ENCODE data around the gene RAPGEF2. TPM values are rescaled to one million over a fixed set of nuclear protein-coding genes. Genes with fewer than 3 reads are reported as not detected.

RAPGEF2 gene
- total and polyA plus RNA-seq, 2 of the 8 experiments (the other 6 are each of a cell fraction or from before 2014, with no cell fraction given): 24.4 to 48.6 TPM

DNA sequence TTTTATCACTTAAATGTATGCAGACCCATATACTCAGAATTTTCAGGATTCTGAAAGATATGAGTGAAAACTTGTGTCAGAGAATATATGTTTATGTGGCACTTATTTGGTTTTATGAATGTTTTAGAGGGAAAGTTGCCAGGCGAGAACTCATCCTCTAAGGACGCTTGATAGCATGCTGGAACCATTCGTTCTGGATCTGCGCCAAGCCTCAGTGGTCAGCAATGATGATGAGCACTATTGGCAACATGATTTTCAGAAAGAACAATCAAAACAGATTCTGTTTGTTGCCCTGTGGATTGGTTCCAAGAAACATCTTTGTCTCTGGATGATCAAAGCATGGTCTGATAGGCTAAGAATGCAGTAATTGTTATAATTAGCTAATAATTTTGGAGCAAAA is 32.1 kb upstream of the RAPGEF2 start:
- Histone ChIP-seq H2BK5ac (ENCODE audit: low read depth, low read length) (no peak overlapping the region), H3K4ac (replicated peaks; ENCODE audit: insufficient read length, low read depth, low read length) (no peak overlapping the region), H2AFZ (ENCODE audit: low read length) (no peak overlapping the region), H3K9me3 (ENCODE audit: insufficient read depth in 2 of 2, low read depth in 1 of 2, low read length in 1 of 2) (no peaks in the 10 kb centered on the region), H4K8ac (ENCODE audit: extremely low read depth, insufficient read depth, low read length) (no peak overlapping the region), H3K27me3 (replicated peaks in 1 of 4; ENCODE audit: control insufficient read depth in 3 of 4, extremely low read depth in 1 of 4, insufficient read depth in 3 of 4, low read length in 3 of 4) (peaks cover 0 to 1% (median 0%) of the 10 kb centered on the region in 4 experiments; a peak in 1 of 7 replicates), H3K79me1 (ENCODE audit: low read depth, low read length) (no peaks in the 10 kb centered on the region), H2BK12ac (ENCODE audit: low read depth, low read length) (no peak overlapping the region), H2BK15ac (ENCODE audit: low read length) (no peak overlapping the region), H2AK5ac (ENCODE audit: low read depth, low read length) (no peak overlapping the region), H3K14ac (ENCODE audit: insufficient read length) (no peak overlapping the region), H4K91ac (replicated peaks; ENCODE audit: insufficient read length, low read length) (no peak overlapping the region), H3K4me1 (replicated peaks in 1 of 4; ENCODE audit: control insufficient read depth in 3 of 4, insufficient read depth in 4 of 4, low read length in 3 of 4) (peaks cover 0 to 16% (median 6%) of the 10 kb centered on the region in 4 experiments; a peak in 3 of 7 replicates), H3K23ac (ENCODE audit: insufficient read length) (no peak overlapping the region), H2BK120ac (replicated peaks; ENCODE audit: low read depth, low read length) (no peak overlapping the region), H3K27ac (ENCODE audit: low read depth, low read length) (no peak overlapping the region), H3K4me2 (ENCODE audit: insufficient read depth in 1 of 2, low read depth in 2 of 2, low read length in 2 of 2) (no peak overlapping the region), H3K56ac (replicated peaks; ENCODE audit: insufficient read length, low read depth, low read length) (no peak overlapping the region), H4K5ac (ENCODE audit: insufficient read length, low read depth, low read length) (no peak overlapping the region), H3K4me3 (ENCODE audit: extremely low read depth in 1 of 4, insufficient read depth in 2 of 4, low read depth in 3 of 4, low read length in 4 of 4) (no peak overlapping the region), H3K36me3 (ENCODE audit: control insufficient read depth in 2 of 4, insufficient read depth in 4 of 4, low read length in 3 of 4) (no peaks in the 10 kb centered on the region), H3K79me2 (ENCODE audit: control insufficient read depth in 1 of 2, insufficient read depth in 2 of 2, low read length in 2 of 2) (no peaks in the 10 kb centered on the region), H3K18ac (ENCODE audit: extremely low read depth, low read length) (no peak overlapping the region), H4K20me1 (replicated peaks in 1 of 2; ENCODE audit: control insufficient read depth in 1 of 2, insufficient read depth in 2 of 2, low read length in 2 of 2) (no peaks in the 10 kb centered on the region), H2BK20ac (ENCODE audit: low read length) (no peak overlapping the region), H3K9ac (replicated peaks in 1 of 4; ENCODE audit: extremely low read depth in 1 of 4, low read depth in 3 of 4, low read length in 3 of 4) (no peak overlapping the region), H3K23me2 (ENCODE audit: low read depth, low read length) (no peaks in the 10 kb centered on the region)
- no peak for DNase-seq (ENCODE audit: low read depth in 1 of 2, low spot score in 2 of 2)
- CTCF ChIA-PET (ENCODE audit: partially characterized antibody): no interaction called here
- POLR2A ChIA-PET (ENCODE audit: partially characterized antibody): no interaction called here
- WGBS, 2 experiments (ENCODE audit: extremely low coverage in 1 of 2, insufficient coverage in 1 of 2, insufficient read length in 1 of 2, insufficient replicate concordance in 2 of 2, low coverage in 1 of 2, low lambda C conversion rate in 2 of 2, missing lambda C conversion rate in 1 of 2): 97% methylated on average over 4 of the region's 4 CpGs; no CpG with 5 or more reads in 1 of the 2 experiments
- no peak for FAIRE-seq
- TF ChIP-seq HDAC2 (IDR thresholded peaks at IDR 0.05; ENCODE audit: borderline replicate concordance in 1 of 2, low read depth in 2 of 2, low read length in 2 of 2) (no peak), CREB1 (IDR thresholded peaks at IDR 0.05) (no peak)

All from H1 (cell line).